HG03064 (cell line): ENCODE data around the gene EIPR1.

Source experiments
- ATAC-seq: cut with Tn5 transposase; IDR thresholded peaks from one replicate; pipeline ENCODE4 v1.9.1; 2021; ENCODE audit warnings: low read depth; ENCODE audit not compliant: unreplicated experiment

EIPR1 gene

GRCh38 chr2:3142210-3142609 lies 235.4 kb downstream of the EIPR1 start:
- no peak for ATAC-seq

GRCh38 chr2:3141696-3142095 lies 235.9 kb downstream of the EIPR1 start:
- ATAC-seq, result no peak

- ATAC-seq, result no peak
Measured at GRCh38 chr2:3139906-3140305, 237.7 kb downstream of the EIPR1 start.
